ENCODE measurements around the gene FBXO15.

Gene FBXO15

GRCh38 chr18:74155276-74155675 is 7.6 kb upstream of the FBXO15 start:
- TF ChIP-seq ISL1 (CRISPR knock-in tag; IDR thresholded peaks at IDR 0.05), result no peak
- TF ChIP-seq TOX (CRISPR knock-in tag; IDR thresholded peaks at IDR 0.05; ENCODE audit: borderline replicate concordance), result no peak
- TF ChIP-seq ZNF565 (CRISPR knock-in tag; conservative IDR thresholded peaks at IDR 0.05; ENCODE audit: low read depth), result no peak
- TF ChIP-seq ZC3H10 (CRISPR knock-in tag; IDR thresholded peaks at IDR 0.05), result no peak
- TF ChIP-seq GLIS3 (CRISPR knock-in tag; IDR thresholded peaks at IDR 0.05), result no peak
- TF ChIP-seq, protein P1, sequence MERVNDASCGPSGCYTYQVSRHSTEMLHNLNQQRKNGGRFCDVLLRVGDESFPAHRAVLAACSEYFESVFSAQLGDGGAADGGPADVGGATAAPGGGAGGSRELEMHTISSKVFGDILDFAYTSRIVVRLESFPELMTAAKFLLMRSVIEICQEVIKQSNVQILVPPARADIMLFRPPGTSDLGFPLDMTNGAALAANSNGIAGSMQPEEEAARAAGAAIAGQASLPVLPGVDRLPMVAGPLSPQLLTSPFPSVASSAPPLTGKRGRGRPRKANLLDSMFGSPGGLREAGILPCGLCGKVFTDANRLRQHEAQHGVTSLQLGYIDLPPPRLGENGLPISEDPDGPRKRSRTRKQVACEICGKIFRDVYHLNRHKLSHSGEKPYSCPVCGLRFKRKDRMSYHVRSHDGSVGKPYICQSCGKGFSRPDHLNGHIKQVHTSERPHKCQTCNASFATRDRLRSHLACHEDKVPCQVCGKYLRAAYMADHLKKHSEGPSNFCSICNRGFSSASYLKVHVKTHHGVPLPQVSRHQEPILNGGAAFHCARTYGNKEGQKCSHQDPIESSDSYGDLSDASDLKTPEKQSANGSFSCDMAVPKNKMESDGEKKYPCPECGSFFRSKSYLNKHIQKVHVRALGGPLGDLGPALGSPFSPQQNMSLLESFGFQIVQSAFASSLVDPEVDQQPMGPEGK (CRISPR knock-in tag; IDR thresholded peaks at IDR 0.05; ENCODE audit: borderline replicate concordance), result no peak
- TF ChIP-seq ZFP30 (CRISPR knock-in tag; IDR thresholded peaks at IDR 0.05), result no peak
- no peak for TF ChIP-seq ZFP3 (CRISPR knock-in tag; IDR thresholded peaks at IDR 0.05)
- TF ChIP-seq SNAI2 (CRISPR knock-in tag; IDR thresholded peaks at IDR 0.05), result no peak
- no peak for TF ChIP-seq PPARA (CRISPR knock-in tag; IDR thresholded peaks at IDR 0.05; ENCODE audit: borderline replicate concordance)
- TF ChIP-seq, protein P2, sequence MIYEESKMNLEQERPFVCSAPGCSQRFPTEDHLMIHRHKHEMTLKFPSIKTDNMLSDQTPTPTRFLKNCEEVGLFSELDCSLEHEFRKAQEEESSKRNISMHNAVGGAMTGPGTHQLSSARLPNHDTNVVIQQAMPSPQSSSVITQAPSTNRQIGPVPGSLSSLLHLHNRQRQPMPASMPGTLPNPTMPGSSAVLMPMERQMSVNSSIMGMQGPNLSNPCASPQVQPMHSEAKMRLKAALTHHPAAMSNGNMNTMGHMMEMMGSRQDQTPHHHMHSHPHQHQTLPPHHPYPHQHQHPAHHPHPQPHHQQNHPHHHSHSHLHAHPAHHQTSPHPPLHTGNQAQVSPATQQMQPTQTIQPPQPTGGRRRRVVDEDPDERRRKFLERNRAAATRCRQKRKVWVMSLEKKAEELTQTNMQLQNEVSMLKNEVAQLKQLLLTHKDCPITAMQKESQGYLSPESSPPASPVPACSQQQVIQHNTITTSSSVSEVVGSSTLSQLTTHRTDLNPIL (CRISPR knock-in tag; IDR thresholded peaks at IDR 0.05; ENCODE audit: low read depth), result no peak
- TF ChIP-seq TCF4 (CRISPR knock-in tag; IDR thresholded peaks at IDR 0.05; ENCODE audit: borderline replicate concordance), result no peak
- TF ChIP-seq OSR1 (CRISPR knock-in tag; IDR thresholded peaks at IDR 0.05), result no peak
- no peak for ATAC-seq

DNA sequence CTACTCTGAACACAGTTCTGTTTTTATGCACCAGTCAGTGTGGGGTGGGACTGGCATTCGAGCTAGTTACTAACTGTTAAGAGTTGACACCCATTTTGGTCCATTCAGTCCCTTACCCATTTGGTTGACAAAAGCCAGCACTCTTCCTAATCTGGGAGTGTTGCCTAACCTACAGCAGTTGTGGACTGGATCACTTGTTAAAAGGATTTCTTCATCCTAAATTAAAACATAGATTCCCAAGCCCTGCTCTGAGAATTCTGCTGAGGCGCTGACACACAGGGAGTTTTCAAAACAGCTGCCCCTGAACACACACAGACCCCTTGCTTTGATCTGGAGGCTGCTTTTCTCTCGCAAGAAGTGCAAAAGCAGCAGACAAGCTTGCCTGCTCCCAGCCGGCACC is 7.1 kb upstream of the FBXO15 start:
- ATAC-seq, result no peak
- TF ChIP-seq ISL1 (CRISPR knock-in tag; IDR thresholded peaks at IDR 0.05) (no peak), ZNF70 (CRISPR knock-in tag; IDR thresholded peaks at IDR 0.05) (no peak), OSR1 (CRISPR knock-in tag; IDR thresholded peaks at IDR 0.05) (no peak), POU6F1 (CRISPR knock-in tag; IDR thresholded peaks at IDR 0.05; ENCODE audit: borderline replicate concordance, low read depth) (no peak), SNAI2 (CRISPR knock-in tag; IDR thresholded peaks at IDR 0.05) (no peak), BACH2 (CRISPR knock-in tag; IDR thresholded peaks at IDR 0.05; ENCODE audit: borderline replicate concordance) (no peak), CSRNP3 (CRISPR knock-in tag; IDR thresholded peaks at IDR 0.05) (no peak)

GRCh38 chr18:74153793-74154192 is 6.2 kb upstream of the FBXO15 start:
- TF ChIP-seq TOX (CRISPR knock-in tag; IDR thresholded peaks at IDR 0.05; ENCODE audit: borderline replicate concordance) (no peak), ARNTL (CRISPR knock-in tag; IDR thresholded peaks at IDR 0.05; ENCODE audit: borderline replicate concordance, low read depth) (no peak), ZNF565 (CRISPR knock-in tag; conservative IDR thresholded peaks at IDR 0.05; ENCODE audit: low read depth) (no peak), RARB (CRISPR knock-in tag; IDR thresholded peaks at IDR 0.05) (no peak), ESRRG (CRISPR knock-in tag; IDR thresholded peaks at IDR 0.05) (no peak), TCF4 (CRISPR knock-in tag; IDR thresholded peaks at IDR 0.05; ENCODE audit: borderline replicate concordance) (no peak), CSRNP3 (CRISPR knock-in tag; IDR thresholded peaks at IDR 0.05) (no peak), PPARA (CRISPR knock-in tag; IDR thresholded peaks at IDR 0.05; ENCODE audit: borderline replicate concordance) (no peak), ZC3H10 (CRISPR knock-in tag; IDR thresholded peaks at IDR 0.05) (no peak), GLIS3 (CRISPR knock-in tag; IDR thresholded peaks at IDR 0.05) (no peak)
- no peak for ATAC-seq

DNA sequence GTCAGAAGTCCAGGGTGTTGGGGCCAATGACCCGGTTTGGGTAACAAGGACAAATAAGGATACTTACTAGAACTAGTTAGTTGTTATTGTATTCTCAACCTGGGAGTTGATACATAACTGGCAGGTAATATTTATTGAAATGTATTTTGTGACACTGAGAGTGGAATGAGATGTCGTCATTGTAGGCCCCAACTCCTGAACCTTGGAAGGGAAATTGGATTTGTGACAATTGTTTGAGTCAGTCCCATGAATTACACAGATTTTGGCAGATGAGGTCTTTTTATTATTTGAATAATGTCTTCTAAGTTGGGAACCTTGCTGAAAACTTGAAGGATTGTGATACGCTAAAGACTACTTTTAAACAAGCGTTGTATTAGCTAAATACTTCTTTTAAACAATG is 5.7 kb upstream of the FBXO15 start:
- ATAC-seq, result no peak
- no peak for TF ChIP-seq ARNTL (CRISPR knock-in tag; IDR thresholded peaks at IDR 0.05; ENCODE audit: borderline replicate concordance, low read depth)
- TF ChIP-seq ZNF565 (CRISPR knock-in tag; conservative IDR thresholded peaks at IDR 0.05; ENCODE audit: low read depth), result no peak
- TF ChIP-seq ZNF70 (CRISPR knock-in tag; IDR thresholded peaks at IDR 0.05), result no peak
- no peak for TF ChIP-seq ISL1 (CRISPR knock-in tag; IDR thresholded peaks at IDR 0.05)
- no peak for TF ChIP-seq ZFP3 (CRISPR knock-in tag; IDR thresholded peaks at IDR 0.05)
- TF ChIP-seq ZNF8 (CRISPR knock-in tag; IDR thresholded peaks at IDR 0.05), result no peak
- no peak for TF ChIP-seq ESRRG (CRISPR knock-in tag; IDR thresholded peaks at IDR 0.05)
- TF ChIP-seq ZC3H10 (CRISPR knock-in tag; IDR thresholded peaks at IDR 0.05), result no peak
- no peak for TF ChIP-seq CSRNP3 (CRISPR knock-in tag; IDR thresholded peaks at IDR 0.05)
- no peak for TF ChIP-seq RARB (CRISPR knock-in tag; IDR thresholded peaks at IDR 0.05)
- no peak for TF ChIP-seq SNAI2 (CRISPR knock-in tag; IDR thresholded peaks at IDR 0.05)
- TF ChIP-seq BACH2 (CRISPR knock-in tag; IDR thresholded peaks at IDR 0.05; ENCODE audit: borderline replicate concordance), result no peak
- TF ChIP-seq TOX (CRISPR knock-in tag; IDR thresholded peaks at IDR 0.05; ENCODE audit: borderline replicate concordance), result no peak
- TF ChIP-seq, protein P1 (CRISPR knock-in tag; IDR thresholded peaks at IDR 0.05; ENCODE audit: borderline replicate concordance), result no peak
- no peak for TF ChIP-seq CSDC2 (CRISPR knock-in tag; IDR thresholded peaks at IDR 0.05)
- no peak for TF ChIP-seq GLIS3 (CRISPR knock-in tag; IDR thresholded peaks at IDR 0.05)
- no peak for TF ChIP-seq PPARA (CRISPR knock-in tag; IDR thresholded peaks at IDR 0.05; ENCODE audit: borderline replicate concordance)
- no peak for TF ChIP-seq ZFP30 (CRISPR knock-in tag; IDR thresholded peaks at IDR 0.05)

Measured in SK-N-SH treated with all-trans-retinoic acid at 6 μM for 48 hours (cell line).